Measurements from ENCODE around the gene LMBRD2. TPM values are rescaled to one million over a fixed set of nuclear protein-coding genes. Genes with fewer than 3 reads are reported as not detected.

LMBRD2 gene
- total and polyA plus RNA-seq, 2 experiments from 2014 or later = 7.0 to 14.5 TPM

DNA sequence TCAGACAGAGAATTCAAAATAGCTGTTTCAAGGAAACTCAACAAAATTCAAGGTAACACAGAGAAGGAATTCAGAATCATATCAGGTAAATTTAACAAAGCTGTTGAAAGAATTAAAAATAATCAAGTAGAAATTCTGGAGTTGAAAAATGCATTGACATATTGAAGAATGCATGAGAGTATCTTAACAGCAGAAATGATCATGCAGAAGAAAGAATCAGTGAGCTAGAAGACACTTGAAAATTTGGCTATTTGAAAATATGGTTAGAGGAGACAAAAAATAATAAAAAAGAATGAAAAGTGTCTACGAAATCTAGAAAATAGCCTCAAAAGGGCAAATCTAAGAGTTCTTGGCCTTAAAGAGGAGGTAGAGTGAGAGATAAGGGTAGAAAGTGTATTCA lies 22.9 kb downstream of the LMBRD2 start:
- in situ Hi-C loops (cut with MboI) = no loop called here
- TF ChIP-seq EZH2 (IDR thresholded peaks at IDR 0.05; ENCODE audit: insufficient read depth, poor library complexity, severe bottlenecking) (no peak), EZH2phosphoT487 (IDR thresholded peaks at IDR 0.05; ENCODE audit: insufficient read depth, low read depth) (no peak)
- Histone ChIP-seq H3K4me3 (no peak overlapping the region), H3K27ac (no peak overlapping the region), H4K20me1 (ENCODE audit: insufficient read depth) (no peaks in the 10 kb centered on the region), H3F3A (ENCODE audit: insufficient read depth) (no peaks in the 10 kb centered on the region), H3K4me2 (ENCODE audit: unreplicated experiment) (no peak overlapping the region), H3K9me3 (ENCODE audit: low read depth) (no peaks in the 10 kb centered on the region), H3K4me1 (ENCODE audit: insufficient read depth) (no peaks in the 10 kb centered on the region), H3K36me3 (ENCODE audit: low read depth) (peaks cover 9% of the 10 kb centered on the region; the same call in 1 of the 2 replicates), H2AFZ (no peak overlapping the region), H3K27me3 (replicated peaks; ENCODE audit: insufficient read depth) (no peaks in the 10 kb centered on the region), H3K9ac (no peak overlapping the region), H3K9me2 (ENCODE audit: insufficient read depth) (no peaks in the 10 kb centered on the region), H3K79me2 (ENCODE audit: insufficient read depth) (no peaks in the 10 kb centered on the region)
- 100% methylated on average over 1 of the region's 1 CpG for WGBS, 2 experiments (ENCODE audit: low coverage in 1 of 2, low lambda C conversion rate in 2 of 2, missing lambda C conversion rate in 2 of 2)
- DNase-seq = no peak

GRCh38 chr5:36125868-36126267 lies 25.8 kb downstream of the LMBRD2 start:
- no peak overlapping the region for H3K27ac ChIP-seq
- no peak for TF ChIP-seq EZH2 (IDR thresholded peaks at IDR 0.05; ENCODE audit: insufficient read depth, poor library complexity, severe bottlenecking)
- H3K9ac ChIP-seq = no peak overlapping the region
- H3K4me2 ChIP-seq (ENCODE audit: unreplicated experiment) = no peak overlapping the region
- 90 to 96% methylated on average over 1 of the region's 1 CpG for WGBS, 2 experiments (ENCODE audit: low coverage in 1 of 2, low lambda C conversion rate in 2 of 2, missing lambda C conversion rate in 2 of 2)
- no peak overlapping the region for H3K4me3 ChIP-seq
- no peaks in the 10 kb centered on the region for H3F3A ChIP-seq (ENCODE audit: insufficient read depth)
- no peaks in the 10 kb centered on the region for H3K9me3 ChIP-seq (ENCODE audit: low read depth)
- H3K79me2 ChIP-seq (ENCODE audit: insufficient read depth) = no peaks in the 10 kb centered on the region
- no peaks in the 10 kb centered on the region for H3K4me1 ChIP-seq (ENCODE audit: insufficient read depth)
- H3K9me2 ChIP-seq (ENCODE audit: insufficient read depth) = no peaks in the 10 kb centered on the region
- H2AFZ ChIP-seq = no peak overlapping the region
- DNase-seq = no peak
- H4K20me1 ChIP-seq (ENCODE audit: insufficient read depth) = no peaks in the 10 kb centered on the region
- H3K36me3 ChIP-seq (ENCODE audit: low read depth) = peaks cover 15% of the 10 kb centered on the region; the same call in 1 of the 2 replicates
- no peaks in the 10 kb centered on the region for H3K27me3 ChIP-seq (replicated peaks; ENCODE audit: insufficient read depth)
- in situ Hi-C loops (cut with MboI) = no loop called here

DNA sequence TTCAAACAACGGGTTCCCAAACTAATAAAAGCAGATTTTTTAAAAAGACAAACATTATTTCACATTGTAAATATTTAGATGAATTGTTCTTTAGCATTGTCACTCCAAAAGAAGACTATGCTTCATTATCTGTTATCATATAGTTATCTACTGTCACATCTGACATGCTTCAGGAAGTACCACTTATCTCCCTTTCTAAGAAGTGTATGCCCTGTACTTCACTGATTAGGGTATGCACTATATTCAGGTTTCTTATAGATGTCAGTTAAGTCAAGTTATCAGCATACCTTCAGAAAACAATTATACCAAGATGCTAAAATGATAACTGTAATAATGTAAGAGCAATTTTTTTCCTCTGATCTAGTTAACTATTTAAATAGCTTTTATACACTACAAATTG lies 40.4 kb downstream of the LMBRD2 start:
- H3K27ac ChIP-seq = no peak overlapping the region
- H3K36me3 ChIP-seq (ENCODE audit: low read depth) = peaks cover 35% of the 10 kb centered on the region
- no peak overlapping the region for H2AFZ ChIP-seq
- no peaks in the 10 kb centered on the region for H4K20me1 ChIP-seq (ENCODE audit: insufficient read depth)
- H3K4me3 ChIP-seq = no peak overlapping the region
- H3K9me2 ChIP-seq (ENCODE audit: insufficient read depth) = no peaks in the 10 kb centered on the region
- in situ Hi-C loops (cut with MboI) = no loop called here
- no peaks in the 10 kb centered on the region for H3F3A ChIP-seq (ENCODE audit: insufficient read depth)
- no peaks in the 10 kb centered on the region for H3K4me1 ChIP-seq (ENCODE audit: insufficient read depth)
- WGBS, 2 experiments (ENCODE audit: low coverage in 1 of 2, low lambda C conversion rate in 2 of 2, missing lambda C conversion rate in 2 of 2) = 72 to 77% methylated on average over 1 of the region's 1 CpG
- no peak for TF ChIP-seq EZH2 (IDR thresholded peaks at IDR 0.05; ENCODE audit: insufficient read depth, poor library complexity, severe bottlenecking)
- no peak for TF ChIP-seq EZH2phosphoT487 (IDR thresholded peaks at IDR 0.05; ENCODE audit: insufficient read depth, low read depth)
- H3K9ac ChIP-seq = no peak overlapping the region
- H3K9me3 ChIP-seq (ENCODE audit: low read depth) = no peaks in the 10 kb centered on the region
- H3K4me2 ChIP-seq (ENCODE audit: unreplicated experiment) = no peak overlapping the region
- H3K79me2 ChIP-seq (ENCODE audit: insufficient read depth) = no peaks in the 10 kb centered on the region
- DNase-seq = no peak
- H3K27me3 ChIP-seq (replicated peaks; ENCODE audit: insufficient read depth) = no peaks in the 10 kb centered on the region

- H3K9me2 ChIP-seq (ENCODE audit: insufficient read depth) = no peaks in the 10 kb centered on the region
- H2AFZ ChIP-seq = no peak overlapping the region
- 43 to 55% methylated on average over 3 of the region's 3 CpGs for WGBS, 2 experiments (ENCODE audit: low coverage in 1 of 2, low lambda C conversion rate in 2 of 2, missing lambda C conversion rate in 2 of 2)
- H3K4me2 ChIP-seq (ENCODE audit: unreplicated experiment) = no peak overlapping the region
- H3K4me1 ChIP-seq (ENCODE audit: insufficient read depth) = no peaks in the 10 kb centered on the region
- TF ChIP-seq EZH2phosphoT487 (IDR thresholded peaks at IDR 0.05; ENCODE audit: insufficient read depth, low read depth) (no peak), EZH2 (IDR thresholded peaks at IDR 0.05; ENCODE audit: insufficient read depth, poor library complexity, severe bottlenecking) (no peak)
- H3K36me3 ChIP-seq (ENCODE audit: low read depth) = peaks cover 27% of the 10 kb centered on the region
- in situ Hi-C loops (cut with MboI) = no loop called here
- H3K9ac ChIP-seq = no peak overlapping the region
- H3K27me3 ChIP-seq (replicated peaks; ENCODE audit: insufficient read depth) = no peaks in the 10 kb centered on the region
- H3F3A ChIP-seq (ENCODE audit: insufficient read depth) = no peaks in the 10 kb centered on the region
- no peaks in the 10 kb centered on the region for H3K9me3 ChIP-seq (ENCODE audit: low read depth)
- H4K20me1 ChIP-seq (ENCODE audit: insufficient read depth) = no peaks in the 10 kb centered on the region
- no peak overlapping the region for H3K4me3 ChIP-seq
- peak; percentile 17 for DNase-seq
- H3K79me2 ChIP-seq (ENCODE audit: insufficient read depth) = no peaks in the 10 kb centered on the region
- H3K27ac ChIP-seq = no peak overlapping the region
Observed at GRCh38 chr5:36108758-36109460, 42.8 kb downstream of the LMBRD2 start.

Data from GM23248 (cell line).